GM18517 (cell line): ENCODE results near the gene DIS3L2.
"Not testable (repeated sequence)": the region's sequence is repeated elsewhere in the genome, so short reads cannot be mapped to it uniquely, and the experiment has no call there.

Experiments
- ATAC-seq: cut with Tn5 transposase; IDR thresholded peaks from one replicate; pipeline ENCODE4 v1.9.1; 2021; ENCODE audit warnings: mild to moderate bottlenecking, moderate library complexity; ENCODE audit not compliant: unreplicated experiment

DIS3L2 gene

DNA sequence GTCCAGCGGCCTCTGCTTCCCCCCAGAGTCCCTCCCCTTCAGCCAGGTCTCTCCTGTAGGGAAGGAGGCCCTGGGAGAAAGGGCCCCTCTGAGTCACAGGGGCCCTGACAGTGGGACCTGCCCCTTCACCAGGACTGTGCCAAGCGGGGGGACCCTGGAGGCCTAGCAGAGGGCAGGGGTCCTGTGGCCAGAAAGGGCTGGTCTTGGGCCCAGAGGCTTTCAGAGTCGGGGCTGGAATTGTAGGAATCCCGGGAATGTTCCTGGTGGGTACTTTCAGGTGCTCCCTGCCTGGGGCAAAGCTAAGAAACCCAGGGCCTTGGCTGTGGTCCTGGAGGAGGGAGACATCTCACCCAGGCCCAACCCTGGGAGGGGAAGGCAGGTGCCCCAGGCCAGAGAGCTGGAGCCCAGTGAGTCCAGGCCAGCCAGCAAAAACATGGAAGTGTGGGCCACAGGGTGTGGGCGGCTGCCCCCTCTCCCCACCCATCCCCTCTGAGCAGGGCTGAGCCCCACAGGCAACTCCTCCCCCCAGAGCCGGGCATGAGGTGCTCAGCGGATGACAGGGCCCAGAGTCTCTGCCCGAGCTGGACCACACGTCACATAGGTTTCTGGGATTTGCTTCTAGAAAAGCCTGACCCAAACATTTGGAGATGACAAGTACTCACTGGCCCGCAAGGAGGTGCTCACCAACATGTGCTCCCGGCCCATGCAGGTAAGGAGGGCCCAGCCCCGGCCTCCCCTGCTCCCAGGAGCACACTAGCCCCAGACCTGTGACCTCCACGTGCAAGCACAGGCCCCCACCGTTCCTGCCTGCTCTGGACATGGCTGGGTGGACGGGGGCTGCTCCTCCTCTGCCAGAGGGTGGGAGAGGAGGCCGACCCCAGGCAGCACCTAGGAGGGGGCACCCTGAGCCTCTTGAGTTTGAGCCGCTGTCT lies 368.8 kb downstream of the DIS3L2 start:
- no peak for ATAC-seq

GRCh38 chr2:232331061-232331460 lies 369.5 kb downstream of the DIS3L2 start:
- not testable (repeated sequence) for ATAC-seq

DNA sequence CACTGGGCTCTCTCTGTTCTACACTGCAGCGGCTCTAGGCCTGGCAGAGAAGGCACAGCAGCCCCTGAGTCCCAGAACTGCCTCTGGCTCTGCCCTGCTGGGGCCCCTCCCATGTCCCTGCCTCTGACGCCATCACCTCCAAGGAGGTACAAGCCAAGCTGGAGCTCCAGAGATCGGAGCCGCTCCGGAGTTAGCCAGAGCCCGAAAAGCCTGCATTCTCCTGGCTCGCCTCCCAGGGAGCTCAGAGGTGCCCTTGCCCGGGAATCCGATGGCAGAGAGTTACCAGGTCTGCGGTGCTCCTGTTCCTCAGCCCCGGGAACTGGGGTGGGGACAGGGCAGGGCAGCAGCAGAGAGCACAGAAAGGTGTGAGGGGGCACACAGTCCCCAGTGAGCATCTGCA lies 370.1 kb downstream of the DIS3L2 start:
- ATAC-seq = not testable (repeated sequence)

GRCh38 chr2:232332244-232332939 lies 370.9 kb downstream of the DIS3L2 start:
- ATAC-seq = not testable (repeated sequence)

DNA sequence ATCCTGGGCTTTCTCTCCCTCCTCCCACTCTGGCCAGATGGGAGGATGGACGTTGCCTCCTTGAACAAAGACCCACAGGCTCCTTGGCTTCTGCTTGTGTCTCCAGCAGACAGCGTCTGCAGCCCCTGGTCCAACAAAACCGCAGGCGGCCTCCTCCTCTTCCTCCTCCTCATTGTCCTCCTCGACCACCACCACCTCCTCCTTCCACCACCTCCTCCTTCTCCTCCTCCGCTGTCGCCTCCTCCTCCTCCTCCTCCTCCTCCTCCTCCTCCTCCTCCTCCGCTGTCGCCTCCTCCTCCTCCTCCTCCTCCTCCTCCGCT lies 371.4 kb downstream of the DIS3L2 start:
- no peak for ATAC-seq

DNA sequence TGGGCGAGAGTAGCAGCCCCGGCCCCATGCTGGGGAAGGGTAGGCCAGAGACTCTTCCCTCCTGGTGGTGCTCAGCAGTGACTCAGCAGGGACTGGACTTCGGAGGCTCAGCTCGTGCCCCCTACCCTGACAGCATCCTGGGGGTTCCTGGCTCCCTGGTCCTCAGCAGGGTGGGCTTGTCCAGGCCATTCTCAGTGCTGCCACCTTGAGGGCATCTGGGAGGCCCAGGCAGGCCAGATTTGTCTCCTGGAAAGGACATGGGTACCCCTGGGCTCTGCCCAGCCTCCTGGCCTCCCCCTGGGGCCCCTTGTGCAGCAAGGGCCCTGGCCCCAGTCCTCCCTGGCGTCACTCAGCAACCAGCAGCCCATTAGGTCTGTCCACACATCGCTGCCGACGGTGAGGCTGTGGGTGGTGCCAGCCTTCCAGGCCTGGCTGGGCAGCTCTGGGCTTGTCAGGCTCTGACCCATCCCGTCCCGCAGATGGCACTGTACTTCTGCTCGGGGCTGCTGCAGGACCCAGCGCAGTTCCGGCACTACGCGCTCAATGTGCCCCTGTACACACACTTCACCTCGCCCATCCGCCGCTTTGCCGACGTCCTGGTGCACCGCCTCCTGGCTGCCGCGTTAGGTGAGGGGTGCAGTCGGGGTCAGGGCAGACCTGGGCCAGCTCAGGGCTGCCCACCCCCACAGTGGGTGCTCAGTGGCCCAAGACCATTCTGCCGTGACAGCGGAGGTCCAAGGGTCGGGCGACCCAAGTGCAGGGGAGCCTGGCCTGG lies 372.0 kb downstream of the DIS3L2 start:
- no peak for ATAC-seq

- not testable (repeated sequence) for ATAC-seq
Measured at GRCh38 chr2:232334136-232334884, 372.8 kb downstream of the DIS3L2 start.

DNA sequence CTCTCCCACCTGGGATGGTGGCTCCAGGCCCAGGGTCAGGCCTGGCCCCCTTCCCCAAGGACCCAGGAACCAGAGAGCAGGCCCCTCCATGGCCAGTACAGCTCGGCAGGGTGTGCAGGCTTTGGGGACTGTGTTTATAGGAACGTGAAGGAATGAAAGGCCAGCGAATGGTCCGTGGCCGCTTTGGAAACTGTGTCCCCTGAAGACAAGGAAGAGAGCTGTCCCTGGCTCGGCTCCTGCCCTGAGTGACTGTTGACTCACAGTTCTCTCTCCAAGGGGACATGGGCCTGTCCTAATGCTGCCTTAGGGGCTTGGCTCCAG lies 373.3 kb downstream of the DIS3L2 start:
- ATAC-seq = not testable (repeated sequence)

DNA sequence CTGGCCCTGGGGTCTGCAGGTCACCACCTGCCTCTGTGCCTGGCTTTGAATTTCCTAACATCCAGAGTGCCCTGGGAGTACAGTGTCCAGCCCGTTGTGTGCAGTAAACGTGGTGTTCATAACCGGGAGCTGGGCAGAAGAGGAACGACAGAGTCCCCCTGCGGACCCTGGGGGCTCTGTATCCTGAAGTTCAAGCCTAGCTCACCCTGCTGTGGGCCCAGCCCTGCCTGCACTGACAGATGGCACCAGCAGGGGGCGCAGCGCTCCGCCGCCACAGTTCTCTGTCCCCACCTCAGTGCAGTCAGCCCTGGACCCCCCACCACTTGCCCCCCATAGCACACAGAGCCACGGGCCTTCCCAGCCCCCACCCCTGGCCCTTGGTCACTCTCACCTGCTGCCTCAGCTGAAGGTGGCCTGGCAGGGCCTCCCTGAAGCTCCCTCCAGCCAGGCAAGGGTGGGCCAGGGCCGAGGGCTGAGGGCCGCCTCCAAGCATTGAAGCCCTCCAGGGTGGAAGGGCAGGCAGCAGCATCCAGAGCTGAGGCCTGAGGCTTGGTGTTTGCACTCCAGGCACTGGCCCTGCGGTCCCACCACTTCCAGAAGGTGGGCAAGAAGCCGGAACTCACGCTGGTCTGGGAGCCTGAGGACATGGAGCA lies 373.8 kb downstream of the DIS3L2 start:
- ATAC-seq = not testable (repeated sequence)

GRCh38 chr2:232335859-232336215 lies 374.3 kb downstream of the DIS3L2 start:
- ATAC-seq = no peak

DNA sequence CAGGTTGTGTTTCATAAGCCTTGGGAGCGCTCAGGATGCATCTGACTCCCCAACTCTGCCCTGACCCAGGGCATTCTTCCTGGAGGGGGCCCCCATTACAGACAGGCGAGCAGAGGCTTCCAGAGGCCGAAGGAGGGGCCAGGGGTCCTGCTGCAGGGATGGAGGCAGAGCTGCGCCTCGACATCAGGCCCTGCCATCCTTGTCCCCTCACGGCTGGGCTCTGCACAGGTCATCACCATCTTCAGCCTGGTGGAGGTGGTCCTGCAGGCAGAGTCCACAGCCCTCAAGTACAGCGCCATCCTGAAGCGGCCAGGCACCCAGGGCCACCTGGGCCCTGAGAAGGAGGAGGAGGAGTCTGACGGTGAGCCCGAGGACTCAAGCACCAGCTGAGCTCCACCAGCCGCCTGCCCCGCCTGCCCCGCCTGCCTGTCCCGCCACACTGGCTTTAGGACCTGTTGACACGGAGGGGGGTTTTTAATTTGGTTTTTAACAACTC lies 374.8 kb downstream of the DIS3L2 start:
- ATAC-seq = no peak

- no peak for ATAC-seq
Measured at GRCh38 chr2:232336981-232337720, 375.6 kb downstream of the DIS3L2 start.

DNA sequence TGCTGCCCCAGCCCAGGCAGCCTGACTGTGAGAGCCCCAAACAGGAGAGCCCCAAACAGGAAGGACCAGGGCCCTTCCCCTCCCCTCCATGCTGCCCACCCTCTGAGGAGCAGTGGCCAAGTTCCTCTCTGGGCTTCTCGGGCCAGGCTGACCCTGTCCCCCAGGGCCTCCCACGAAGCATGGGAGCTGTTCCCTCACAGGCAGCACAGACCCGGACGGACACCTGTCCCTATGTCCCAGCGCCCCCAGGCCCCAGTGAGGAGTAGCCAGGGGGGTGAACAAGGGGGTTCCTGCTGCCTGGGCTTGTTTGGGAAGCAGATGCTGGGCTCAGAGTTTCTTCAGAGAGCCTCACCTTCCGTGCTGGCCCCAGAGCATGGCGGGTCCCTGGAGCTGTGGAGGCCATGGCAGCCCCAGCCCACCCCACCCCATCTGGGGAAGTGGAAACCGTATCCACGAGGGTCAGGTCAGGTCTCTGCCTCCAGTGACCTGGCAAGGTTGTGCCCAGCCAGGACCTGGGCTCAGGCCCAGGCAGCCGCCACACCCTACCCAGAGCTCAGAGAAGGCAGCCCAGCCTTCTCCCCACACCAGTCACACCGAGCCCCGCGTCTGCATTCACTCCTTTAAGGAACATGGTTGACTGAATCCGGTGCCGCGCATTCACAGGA lies 376.7 kb downstream of the DIS3L2 start:
- ATAC-seq = not testable (repeated sequence)

GRCh38 chr2:232338759-232339106 lies 377.2 kb downstream of the DIS3L2 start:
- no peak for ATAC-seq

DNA sequence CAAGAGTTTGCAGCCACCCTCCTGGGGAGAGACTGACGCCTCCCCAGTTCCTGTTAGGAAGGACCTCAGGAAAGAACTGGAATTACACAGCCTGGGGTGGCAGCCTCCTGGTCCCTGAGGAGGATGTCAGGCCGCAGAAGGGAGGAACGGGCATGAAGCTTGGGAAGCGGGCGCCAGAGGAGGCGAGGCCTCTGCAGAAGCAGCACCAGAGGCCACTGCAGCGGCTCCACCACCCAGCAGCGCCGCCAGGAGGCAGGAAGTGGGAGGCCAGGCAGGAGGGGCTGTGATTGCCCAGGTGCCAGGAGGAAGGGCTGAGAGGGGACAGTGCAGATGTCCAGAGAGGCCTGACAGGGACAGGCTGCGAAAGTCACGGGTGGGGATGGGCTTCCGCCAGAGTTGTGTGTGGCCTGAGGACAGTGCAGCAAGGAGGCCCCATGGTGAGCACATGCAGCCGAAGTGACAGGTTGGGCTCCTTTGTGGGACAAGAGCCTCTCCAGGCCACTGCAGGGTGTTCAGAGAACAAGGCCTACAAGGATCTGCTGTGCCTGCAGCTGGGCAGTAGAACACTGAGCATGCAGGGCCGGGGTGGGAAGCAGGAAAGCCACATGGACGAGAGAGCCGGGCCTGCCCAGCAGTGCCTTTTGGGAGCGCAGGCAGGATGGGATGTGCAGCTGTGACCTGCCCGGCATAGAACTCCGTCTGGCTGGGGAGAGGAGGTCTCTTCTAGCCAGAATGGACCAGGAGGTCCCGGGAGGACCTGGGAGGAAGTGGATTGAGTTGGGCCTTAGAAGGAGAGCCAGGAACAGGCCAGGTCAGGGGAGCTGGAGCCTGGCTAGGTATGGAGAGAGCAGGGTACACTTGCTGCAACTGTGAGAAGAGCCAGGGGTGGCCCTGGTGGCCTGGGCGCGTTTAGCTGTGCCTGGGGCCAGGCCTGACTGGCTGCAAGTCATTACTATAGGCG lies 377.9 kb downstream of the DIS3L2 start:
- no peak for ATAC-seq

DNA sequence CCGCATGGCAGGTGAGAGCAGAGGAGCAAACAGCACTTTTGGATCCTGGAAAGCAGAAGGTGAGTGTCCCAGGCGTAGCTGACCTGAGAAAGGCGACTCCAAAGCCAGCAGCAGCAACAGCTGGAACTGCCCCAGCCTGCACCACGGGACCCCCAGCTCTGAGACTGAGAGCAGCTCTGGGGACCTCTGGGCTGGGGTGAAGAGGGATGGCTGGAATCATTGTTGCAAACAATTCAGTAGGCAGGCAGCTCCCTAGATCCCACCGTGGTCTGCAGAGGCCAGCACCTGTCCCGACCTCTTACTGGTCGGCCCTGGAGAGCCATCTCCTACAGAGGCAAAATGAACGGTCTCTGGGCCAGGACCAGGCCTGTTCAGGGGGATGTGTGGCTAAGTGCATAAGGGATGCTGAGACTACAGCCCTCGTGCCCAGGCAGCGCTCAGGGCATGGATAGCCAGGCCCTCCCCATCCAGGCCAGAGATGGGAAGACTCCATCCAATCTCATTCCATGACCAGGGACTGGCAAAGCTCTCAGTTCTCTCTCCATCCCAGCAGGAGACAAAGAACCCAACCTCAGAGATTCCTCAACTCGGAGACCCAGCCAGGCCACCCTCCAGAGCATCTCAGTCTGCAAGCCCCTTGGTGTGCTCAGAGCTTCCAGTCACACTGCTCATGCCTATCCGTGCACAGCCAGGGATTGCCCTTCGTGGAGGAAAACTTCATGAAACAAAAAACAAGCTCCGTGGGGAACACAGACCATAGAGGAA lies 378.8 kb downstream of the DIS3L2 start:
- no peak for ATAC-seq

GRCh38 chr2:232341061-232341738 lies 379.7 kb downstream of the DIS3L2 start:
- ATAC-seq = no peak
